NOMO-1 treated with dmso at 0.1 percent for 144 hours (cell line): ENCODE data around the gene SLC22A23.

Experiments used
- DNase-seq: peaks from one replicate; lab custom pipeline; 2025; ENCODE audit not compliant: unreplicated experiment; lab: John Stamatoyannopoulos, UW

Gene SLC22A23

GRCh38 chr6:3372184-3372846 lies 84.5 kb downstream of the SLC22A23 start:
- DNase-seq: no peak

- DNase-seq: no peak
Measured at GRCh38 chr6:3371222-3371949, 85.5 kb downstream of the SLC22A23 start.

GRCh38 chr6:3370361-3371221 lies 86.3 kb downstream of the SLC22A23 start:
- DNase-seq: no peak

GRCh38 chr6:3369985-3370360 lies 86.9 kb downstream of the SLC22A23 start:
- no peak for DNase-seq

GRCh38 chr6:3368685-3369084 lies 88.2 kb downstream of the SLC22A23 start:
- no peak for DNase-seq

- DNase-seq: no peak
Measured at GRCh38 chr6:3367630-3368029, 89.2 kb downstream of the SLC22A23 start.

- no peak for DNase-seq
Measured at GRCh38 chr6:3366596-3367413, 90.0 kb downstream of the SLC22A23 start.

- no peak for DNase-seq
Measured at GRCh38 chr6:3364391-3364790, 92.5 kb downstream of the SLC22A23 start.

GRCh38 chr6:3363296-3364025 lies 93.4 kb downstream of the SLC22A23 start:
- DNase-seq: no peak

GRCh38 chr6:3361312-3362037 lies 95.4 kb downstream of the SLC22A23 start:
- no peak for DNase-seq

GRCh38 chr6:3360727-3361045 lies 96.2 kb downstream of the SLC22A23 start:
- no peak for DNase-seq

GRCh38 chr6:3359973-3360726 lies 96.7 kb downstream of the SLC22A23 start:
- no peak for DNase-seq

GRCh38 chr6:3359101-3359752 lies 97.6 kb downstream of the SLC22A23 start:
- no peak for DNase-seq

- DNase-seq: no peak
Measured at GRCh38 chr6:3358413-3359100, 98.3 kb downstream of the SLC22A23 start.

- DNase-seq: no peak
Measured at GRCh38 chr6:3357678-3358077, 99.2 kb downstream of the SLC22A23 start.

- DNase-seq: no peak
Measured at GRCh38 chr6:3356824-3357420, 99.9 kb downstream of the SLC22A23 start.

GRCh38 chr6:3356056-3356823 lies 100.6 kb downstream of the SLC22A23 start:
- DNase-seq: peak; percentile 88
